Measurements from ENCODE around the gene MYO18B. TPM values are rescaled to one million over a fixed set of nuclear protein-coding genes. Genes with fewer than 3 reads are reported as not detected.

MYO18B gene
- total RNA-seq, 2 experiments from 2014 or later: 0.11 to 0.22 TPM

DNA sequence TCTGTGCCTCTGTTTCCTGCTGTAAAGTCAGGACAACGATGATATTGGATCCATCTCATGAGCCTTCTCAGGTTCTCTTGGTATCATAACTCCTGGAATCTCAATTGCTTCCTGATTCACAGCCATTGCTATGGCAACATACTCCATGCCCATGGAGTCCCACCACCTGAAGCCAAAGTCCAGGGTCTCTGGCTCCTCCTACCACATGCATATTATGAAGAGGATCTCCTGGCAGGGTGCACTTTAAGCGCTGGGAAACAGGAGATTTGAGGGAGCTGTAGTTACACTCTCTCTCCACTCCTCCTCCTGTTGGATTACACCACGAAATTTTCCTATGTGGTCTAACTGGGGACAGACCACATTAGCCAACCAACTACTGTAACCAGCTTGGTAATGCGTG, 296.4 kb downstream of the MYO18B start:
- H3K27ac ChIP-seq (ENCODE audit: low read depth in 1 of 2, low read length in 2 of 2): no peak overlapping the region
- POLR2A ChIA-PET: no interaction called here
- Mint-ChIP-seq H3K9me3 (no peaks in the 10 kb centered on the region), H3K4me3 (no peak overlapping the region), H3K27ac (no peak overlapping the region), H3K4me1 (ENCODE audit: low read depth) (no peaks in the 10 kb centered on the region), H3K36me3 (ENCODE audit: low read depth) (no peaks in the 10 kb centered on the region), H3K27me3 (peaks cover 7% of the 10 kb centered on the region)
- no peaks in the 10 kb centered on the region for H3K27me3 ChIP-seq (ENCODE audit: control insufficient read depth in 1 of 2, insufficient read depth in 2 of 2, low read length in 2 of 2)
- CTCF ChIA-PET: no interaction called here
- H3K4me3 ChIP-seq (ENCODE audit: low read length): no peak overlapping the region
- TF ChIP-seq, protein P1, sequence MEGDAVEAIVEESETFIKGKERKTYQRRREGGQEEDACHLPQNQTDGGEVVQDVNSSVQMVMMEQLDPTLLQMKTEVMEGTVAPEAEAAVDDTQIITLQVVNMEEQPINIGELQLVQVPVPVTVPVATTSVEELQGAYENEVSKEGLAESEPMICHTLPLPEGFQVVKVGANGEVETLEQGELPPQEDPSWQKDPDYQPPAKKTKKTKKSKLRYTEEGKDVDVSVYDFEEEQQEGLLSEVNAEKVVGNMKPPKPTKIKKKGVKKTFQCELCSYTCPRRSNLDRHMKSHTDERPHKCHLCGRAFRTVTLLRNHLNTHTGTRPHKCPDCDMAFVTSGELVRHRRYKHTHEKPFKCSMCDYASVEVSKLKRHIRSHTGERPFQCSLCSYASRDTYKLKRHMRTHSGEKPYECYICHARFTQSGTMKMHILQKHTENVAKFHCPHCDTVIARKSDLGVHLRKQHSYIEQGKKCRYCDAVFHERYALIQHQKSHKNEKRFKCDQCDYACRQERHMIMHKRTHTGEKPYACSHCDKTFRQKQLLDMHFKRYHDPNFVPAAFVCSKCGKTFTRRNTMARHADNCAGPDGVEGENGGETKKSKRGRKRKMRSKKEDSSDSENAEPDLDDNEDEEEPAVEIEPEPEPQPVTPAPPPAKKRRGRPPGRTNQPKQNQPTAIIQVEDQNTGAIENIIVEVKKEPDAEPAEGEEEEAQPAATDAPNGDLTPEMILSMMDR (IDR thresholded peaks at IDR 0.05): no peak
- H3K36me3 ChIP-seq (ENCODE audit: insufficient read depth, low read length): no peaks in the 10 kb centered on the region
- ATAC-seq (ENCODE audit: poor library complexity): no peak
- H3K4me1 ChIP-seq (ENCODE audit: insufficient read depth, low read length): no peaks in the 10 kb centered on the region
- peaks cover 5 to 10% of the 10 kb centered on the region in 2 experiments for H3K9me3 ChIP-seq (ENCODE audit: control insufficient read depth in 1 of 2, insufficient read depth in 1 of 2, low read length in 2 of 2)
- intact Hi-C loops (cut with DNase I, micrococcal nuclease): no loop called here
- DNase-seq: no peak

DNA sequence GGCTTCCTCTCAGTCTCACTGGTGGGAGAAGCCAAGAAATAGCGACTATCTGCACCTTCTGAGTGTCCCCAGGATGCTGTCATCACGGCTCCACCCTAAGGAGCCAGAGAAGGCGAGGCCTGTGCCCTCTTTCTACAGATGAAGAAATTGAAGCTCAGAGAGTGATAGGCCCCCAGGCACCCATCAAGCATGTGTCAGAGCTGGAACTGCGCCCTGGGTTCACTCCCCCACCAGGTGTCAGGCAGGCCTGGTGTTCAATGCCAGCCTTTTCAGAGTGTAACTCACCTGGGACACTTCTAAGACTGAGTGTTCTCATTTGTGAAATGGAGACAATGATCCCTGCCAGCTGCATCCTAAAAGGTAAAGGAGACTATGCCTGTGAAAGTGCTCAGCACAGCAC, 299.9 kb downstream of the MYO18B start:
- Mint-ChIP-seq H3K36me3 (ENCODE audit: low read depth) (no peaks in the 10 kb centered on the region), H3K27ac (no peak overlapping the region), H3K4me1 (ENCODE audit: low read depth) (no peaks in the 10 kb centered on the region), H3K9me3 (no peaks in the 10 kb centered on the region), H3K27me3 (peaks cover 7% of the 10 kb centered on the region), H3K4me3 (no peak overlapping the region)
- DNase-seq (no peak), ATAC-seq (ENCODE audit: poor library complexity) (no peak)
- H3K27me3 ChIP-seq (ENCODE audit: control insufficient read depth in 1 of 2, insufficient read depth in 2 of 2, low read length in 2 of 2): no peaks in the 10 kb centered on the region
- TF ChIP-seq, protein P1 (IDR thresholded peaks at IDR 0.05): no peak
- no peaks in the 10 kb centered on the region for H3K4me1 ChIP-seq (ENCODE audit: insufficient read depth, low read length)
- H3K27ac ChIP-seq (ENCODE audit: low read depth in 1 of 2, low read length in 2 of 2): no peak overlapping the region
- H3K36me3 ChIP-seq (ENCODE audit: insufficient read depth, low read length): no peaks in the 10 kb centered on the region
- no peaks in the 10 kb centered on the region for H3K9me3 ChIP-seq (ENCODE audit: control insufficient read depth in 1 of 2, insufficient read depth in 1 of 2, low read length in 2 of 2)
- intact Hi-C loops (cut with DNase I, micrococcal nuclease): no loop called here
- CTCF ChIA-PET: no interaction called here
- POLR2A ChIA-PET: no interaction called here
- no peak overlapping the region for H3K4me3 ChIP-seq (ENCODE audit: low read length)

DNA sequence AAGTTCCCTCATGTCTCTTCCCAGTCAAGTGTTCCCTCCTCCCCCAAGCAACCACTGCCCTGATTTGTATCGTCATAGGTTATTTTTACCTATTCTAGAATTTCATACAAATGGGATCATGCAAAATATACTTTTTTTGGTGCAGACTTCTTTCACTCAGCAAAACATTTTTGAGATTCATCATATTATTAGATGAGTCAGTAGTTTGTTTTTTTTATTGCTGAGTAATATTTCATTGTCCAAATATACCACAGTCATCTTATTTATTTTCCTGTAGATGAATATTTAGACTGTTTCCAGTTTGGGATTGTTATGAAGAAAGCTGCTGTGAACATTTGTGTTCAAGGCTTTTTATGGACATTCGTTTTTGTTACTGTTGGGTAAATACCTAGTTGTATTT, 301.0 kb downstream of the MYO18B start:
- intact Hi-C loops (cut with DNase I, micrococcal nuclease): no loop called here
- H3K27me3 Mint-ChIP-seq: peaks cover 12% of the 10 kb centered on the region

More for the DNA sequence above, 301.0 kb downstream of the MYO18B start:
- H3K9me3 Mint-ChIP-seq: no peaks in the 10 kb centered on the region
- no peaks in the 10 kb centered on the region for H3K36me3 Mint-ChIP-seq (ENCODE audit: low read depth)
- H3K4me1 Mint-ChIP-seq (ENCODE audit: low read depth): no peaks in the 10 kb centered on the region
- no peaks in the 10 kb centered on the region for H3K4me1 ChIP-seq (ENCODE audit: insufficient read depth, low read length)
- DNase-seq: no peak
- no peaks in the 10 kb centered on the region for H3K36me3 ChIP-seq (ENCODE audit: insufficient read depth, low read length)
- H3K4me3 ChIP-seq (ENCODE audit: low read length): no peak overlapping the region
- H3K27ac ChIP-seq (ENCODE audit: low read depth in 1 of 2, low read length in 2 of 2): no peak overlapping the region
- ChIA-PET CTCF (no interaction called here), POLR2A (no interaction called here)
- no peak for ATAC-seq (ENCODE audit: poor library complexity)
- H3K9me3 ChIP-seq (ENCODE audit: control insufficient read depth in 1 of 2, insufficient read depth in 1 of 2, low read length in 2 of 2): no peaks in the 10 kb centered on the region
- H3K27ac Mint-ChIP-seq: no peak overlapping the region
- TF ChIP-seq, protein P1 (IDR thresholded peaks at IDR 0.05): no peak
- H3K4me3 Mint-ChIP-seq: no peak overlapping the region
- peaks cover 0 to under 1% of the 10 kb centered on the region in 2 experiments for H3K27me3 ChIP-seq (ENCODE audit: control insufficient read depth in 1 of 2, insufficient read depth in 2 of 2, low read length in 2 of 2)

All from CD4-positive, alpha-beta T cell (primary cell).